HepG2 (cell line): ENCODE data around the gene SAXO2. TPM values are rescaled to one million over a fixed set of nuclear protein-coding genes. Genes with fewer than 3 reads are reported as not detected.

ENCODE experiments used
- ATAC-seq: fragments of 200-7000 bp; cut with Tn5 transposase; 3 replicates; pipeline ENCODE4 v1.9.1; 2020; ENCODE audit warnings: mild to moderate bottlenecking, moderate library complexity
- BruUV-seq: library from RNA; stranded (reverse); fragments of 400-500 nt; replicated peaks from 2 replicates; lab custom pipeline; 2021; lab: Mats Ljungman, UMichigan
- CTCF ChIA-PET: fragments of 300-600 bp; formaldehyde crosslinking; extraction: SDS; loops from one replicate; lab custom pipeline; 2021; ENCODE audit warnings: low total read pairs, inconsistent platforms, low intra/inter-chr PET ratio; lab: Yijun Ruan, JAX
- POLR2A ChIA-PET: fragments of 350-600 bp; sonication (Branson Sonifier 250); formaldehyde crosslinking; loops from one replicate; lab custom pipeline; 2020; ENCODE audit warnings: antibody characterized with exemption, inconsistent platforms; lab: Yijun Ruan, JAX
- DNase-seq: peaks from one replicate; pipeline ENCODE4 v3.0.0-alpha.2; 2015; ENCODE audit warnings: low spot score
- FAIRE-seq: peaks from 3 replicates; lab custom pipeline; 2011; peaks lifted over from hg19 to GRCh38; lab: Jason Lieb, UNC
- H2AFZ ChIP-seq: one replicate; pipeline ENCODE4 v1.6.1; 2011; ENCODE audit warnings: low read length, inconsistent platforms
- H3K27ac ChIP-seq: fragments of 300-600 bp; 3 replicates; pipeline ENCODE4 v1.8.0; 2011; ENCODE audit warnings: mixed run types, mild to moderate bottlenecking, mixed read lengths, low read length, inconsistent platforms; ENCODE audit not compliant: insufficient read depth; ENCODE audit errors: extremely low read length
- H3K27me3 ChIP-seq, 2 experiments: fragments of 200-600 bp in 1 of 2; 2 replicates in 1 of 2; 3 replicates in 1 of 2; pipeline versions ENCODE4 v1.6.0 to v1.8.0; 2011; ENCODE audit warnings: low read length in 2 of 2, mild to moderate bottlenecking in 2 of 2, moderate library complexity in 2 of 2, inconsistent platforms in 1 of 2; ENCODE audit not compliant: insufficient read depth in 2 of 2, control insufficient read depth in 1 of 2
- H3K36me3 ChIP-seq, 2 experiments: fragments of 200-600 bp in 1 of 2; replicated peaks in 1 of 2; 2 replicates in 1 of 2; 3 replicates in 1 of 2; pipeline versions ENCODE4 v1.5.1 to v1.8.0; 2011; ENCODE audit warnings: low read length in 2 of 2, inconsistent platforms in 1 of 2; ENCODE audit not compliant: insufficient read depth in 2 of 2, control insufficient read depth in 1 of 2
- H3K4me1 ChIP-seq: 2 replicates; pipeline ENCODE4 v1.5.1; 2012; ENCODE audit warnings: low read length, inconsistent platforms; ENCODE audit not compliant: insufficient read depth
- H3K4me2 ChIP-seq: 2 replicates; pipeline ENCODE4 v1.6.0; 2011; ENCODE audit warnings: low read depth, low read length, inconsistent platforms
- H3K4me3 ChIP-seq, 3 experiments: fragments of 200-600 bp in 1 of 3; sonication (generic), shearing (Covaris generic) in 1 of 3; replicated peaks in 1 of 3; 2 replicates each; pipeline ENCODE4 v1.5.1; 2011 to 2016; ENCODE audit warnings: low read length in 3 of 3, inconsistent platforms in 2 of 3, low read depth in 2 of 3, mild to moderate bottlenecking in 2 of 3, control low read depth in 1 of 3, mixed read lengths in 1 of 3; ENCODE audit not compliant: insufficient read depth in 1 of 3
- H3K79me2 ChIP-seq: one replicate; pipeline ENCODE4 v1.6.1; 2011; ENCODE audit warnings: low read length, inconsistent platforms; ENCODE audit not compliant: insufficient read depth
- H3K9ac ChIP-seq: 2 replicates; pipeline ENCODE4 v1.6.0; 2011; ENCODE audit warnings: mild to moderate bottlenecking, low read depth, low read length, inconsistent platforms; ENCODE audit not compliant: insufficient read depth
- H3K9me3 ChIP-seq: 2 replicates; pipeline ENCODE4 v1.5.1; 2012; ENCODE audit warnings: mild to moderate bottlenecking, low read length
- H4K20me1 ChIP-seq: 2 replicates; pipeline ENCODE4 v1.6.0; 2011; ENCODE audit warnings: inconsistent platforms, mild to moderate bottlenecking, low read length, moderate library complexity; ENCODE audit not compliant: insufficient read depth
- BCL6 ChIP-seq: IDR thresholded peaks from 2 replicates; pipeline ENCODE4 v1.6.1; 2016; ENCODE audit warnings: missing genetic modification reagents, missing compliant biosample characterization
- FOSL2 ChIP-seq: sonication (generic); formaldehyde crosslinking; IDR thresholded peaks from 2 replicates; pipeline ENCODE4 v1.4.0; 2020; ENCODE audit warnings: missing genetic modification reagents
- KDM5B ChIP-seq: sonication (generic); formaldehyde crosslinking; IDR thresholded peaks from 2 replicates; pipeline ENCODE4 v1.4.0; 2020; ENCODE audit warnings: missing genetic modification reagents, mild to moderate bottlenecking, borderline replicate concordance
- KMT2B ChIP-seq: IDR thresholded peaks from 2 replicates; pipeline ENCODE4 v1.6.1; 2016; ENCODE audit warnings: missing genetic modification reagents, missing compliant biosample characterization
- MXD4 ChIP-seq: IDR thresholded peaks from 2 replicates; pipeline ENCODE4 v1.6.1; 2016; ENCODE audit warnings: mild to moderate bottlenecking, missing biosample characterization, missing genetic modification reagents
- RELA ChIP-seq: sonication (generic); formaldehyde crosslinking; IDR thresholded peaks from 2 replicates; pipeline ENCODE4 v1.4.0; 2020; ENCODE audit warnings: missing genetic modification reagents
- SMARCC2 ChIP-seq: fragments of 450-650 bp; IDR thresholded peaks from 2 replicates; pipeline ENCODE4 v1.6.1; 2017; ENCODE audit warnings: antibody characterized with exemption, mild to moderate bottlenecking
- SNAI1 ChIP-seq: sonication (generic); formaldehyde crosslinking; IDR thresholded peaks from 2 replicates; pipeline ENCODE4 v1.5.0; 2020; ENCODE audit warnings: mild to moderate bottlenecking, missing genetic modification reagents, borderline replicate concordance
- SNRNP70 ChIP-seq: fragments of 200-400 bp; formaldehyde crosslinking; IDR thresholded peaks from 2 replicates; pipeline ENCODE4 v1.6.1; 2017; ENCODE audit warnings: mild to moderate bottlenecking, low read depth, low read length, moderate library complexity
- TFDP2 ChIP-seq: sonication (generic); formaldehyde crosslinking; IDR thresholded peaks from 2 replicates; pipeline ENCODE4 v1.4.0; 2020; ENCODE audit warnings: missing genetic modification reagents
- ZNF24 ChIP-seq: fragments of 450-650 bp; IDR thresholded peaks from 2 replicates; pipeline ENCODE4 v1.6.1; 2017; ENCODE audit warnings: antibody characterized with exemption, mild to moderate bottlenecking
- ZNF430 ChIP-seq: sonication (generic); formaldehyde crosslinking; IDR thresholded peaks from 2 replicates; pipeline ENCODE4 v1.9.0; 2021; ENCODE audit warnings: mild to moderate bottlenecking, missing genetic modification reagents
- ZNF501 ChIP-seq: sonication (generic); formaldehyde crosslinking; IDR thresholded peaks from 2 replicates; pipeline ENCODE4 v1.5.1; 2020; ENCODE audit warnings: mild to moderate bottlenecking, moderate library complexity, missing genetic modification reagents
- ZNF792 ChIP-seq: IDR thresholded peaks from 2 replicates; pipeline ENCODE4 v1.6.1; 2016
- ZSCAN12 ChIP-seq: sonication (generic); formaldehyde crosslinking; IDR thresholded peaks from 2 replicates; pipeline ENCODE4 v1.9.0; 2021; ENCODE audit warnings: mild to moderate bottlenecking, missing genetic modification reagents
- WGBS: methylation state at CpG from one replicate; pipeline ENCODE4 v1.1.6; 2017; ENCODE audit warnings: low lambda C conversion rate; 5-methylcytosine and 5-hydroxymethylcytosine counted together
- in situ Hi-C: cut with HindIII; loops from 2 replicates; pipeline ENCODE4 v1.10.0; 2017; ENCODE audit warnings: low pct_unique_long_range_greater_than_20kb; ENCODE audit not compliant: extremely low pct_ligation_motif_present
- intact Hi-C: fragments of 100-400 bp; cut with micrococcal nuclease; formaldehyde crosslinking; loops from one replicate; pipeline ENCODE4 v1.10.0; 2022; ENCODE audit not compliant: unreplicated experiment
- polyA plus RNA-seq, 8 experiments: library from polyadenylated mRNA; depleted of rRNA in 3 of 8; stranded (reverse) in 7 of 8; unstranded in 1 of 8; fragments of >200 nt; fragmentation: Illumina TruSeq in 4 of 8; extraction: Trizol in 4 of 8; gene quantifications; 2 replicates each; pipeline versions ENCODE4 v1.2.1 to v1.2.3, GENCODE V29; 2011 to 2016; ENCODE audit warnings: low read depth in 4 of 8, missing spikeins in 1 of 8, mixed read lengths in 1 of 8; ENCODE audit not compliant: insufficient read depth in 1 of 8
- total RNA-seq, 5 experiments: library from RNA; depleted of rRNA; stranded (reverse); fragments of >200 nt; fragmentation: Illumina TruSeq; extraction: Trizol; gene quantifications; 2 replicates each; pipeline ENCODE4 v1.2.3, GENCODE V29; 2016; ENCODE audit warnings: low read depth in 1 of 5
- TF ChIP-seq, protein P1 (sequence below): sonication (generic); formaldehyde crosslinking; IDR thresholded peaks from 2 replicates; pipeline ENCODE4 v1.4.0; 2020; ENCODE audit warnings: missing genetic modification reagents

Gene SAXO2
- total and polyA plus RNA-seq, 2 of the 13 experiments (the other 11 are each of a cell fraction or from before 2014, with no cell fraction given) = 0.01 to 1.5 TPM

DNA sequence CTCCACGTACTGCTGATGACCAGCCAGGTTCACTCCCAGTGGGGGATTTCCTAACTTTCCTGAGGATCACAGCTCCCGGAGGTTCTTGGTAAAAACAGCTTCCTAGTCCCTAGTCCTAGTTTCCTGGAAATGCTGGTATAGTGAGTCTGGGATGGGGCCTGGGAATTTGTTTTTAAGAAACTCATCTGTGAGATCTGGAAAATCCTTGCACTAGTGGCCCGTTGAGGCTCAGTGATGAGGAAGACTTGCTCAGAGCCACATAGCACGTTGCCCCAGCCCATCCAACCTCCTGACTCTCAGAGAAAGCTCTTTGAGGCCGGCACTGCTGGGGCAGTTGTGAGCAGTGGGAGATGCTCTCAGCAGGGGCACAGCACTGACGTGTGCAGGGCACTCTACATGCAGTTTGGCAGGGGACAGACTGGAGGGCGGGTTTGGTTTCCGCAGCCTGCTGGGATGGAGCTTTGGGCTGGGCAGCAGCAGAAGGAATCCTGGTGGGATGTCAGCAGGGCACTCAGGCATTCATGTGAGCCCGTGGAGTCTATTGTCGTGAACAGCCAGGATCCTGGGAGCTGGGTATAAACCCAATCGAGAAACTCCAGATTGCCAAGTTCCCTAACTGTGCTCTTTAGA, 31.6 kb downstream of the SAXO2 start (continued):
- TF ChIP-seq MXD4 (no peak), RELA (no peak), BCL6 (CRISPR knock-in tag) (no peak), SMARCC2 (no peak), TFDP2 (CRISPR knock-in tag) (no peak), SNRNP70 (no peak), ZNF430 (CRISPR knock-in tag) (no peak)
- TF ChIP-seq, protein P1, sequence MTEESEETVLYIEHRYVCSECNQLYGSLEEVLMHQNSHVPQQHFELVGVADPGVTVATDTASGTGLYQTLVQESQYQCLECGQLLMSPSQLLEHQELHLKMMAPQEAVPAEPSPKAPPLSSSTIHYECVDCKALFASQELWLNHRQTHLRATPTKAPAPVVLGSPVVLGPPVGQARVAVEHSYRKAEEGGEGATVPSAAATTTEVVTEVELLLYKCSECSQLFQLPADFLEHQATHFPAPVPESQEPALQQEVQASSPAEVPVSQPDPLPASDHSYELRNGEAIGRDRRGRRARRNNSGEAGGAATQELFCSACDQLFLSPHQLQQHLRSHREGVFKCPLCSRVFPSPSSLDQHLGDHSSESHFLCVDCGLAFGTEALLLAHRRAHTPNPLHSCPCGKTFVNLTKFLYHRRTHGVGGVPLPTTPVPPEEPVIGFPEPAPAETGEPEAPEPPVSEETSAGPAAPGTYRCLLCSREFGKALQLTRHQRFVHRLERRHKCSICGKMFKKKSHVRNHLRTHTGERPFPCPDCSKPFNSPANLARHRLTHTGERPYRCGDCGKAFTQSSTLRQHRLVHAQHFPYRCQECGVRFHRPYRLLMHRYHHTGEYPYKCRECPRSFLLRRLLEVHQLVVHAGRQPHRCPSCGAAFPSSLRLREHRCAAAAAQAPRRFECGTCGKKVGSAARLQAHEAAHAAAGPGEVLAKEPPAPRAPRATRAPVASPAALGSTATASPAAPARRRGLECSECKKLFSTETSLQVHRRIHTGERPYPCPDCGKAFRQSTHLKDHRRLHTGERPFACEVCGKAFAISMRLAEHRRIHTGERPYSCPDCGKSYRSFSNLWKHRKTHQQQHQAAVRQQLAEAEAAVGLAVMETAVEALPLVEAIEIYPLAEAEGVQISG (CRISPR knock-in tag) = no peak

- WGBS = 48% methylated on average over 5 of the region's 5 CpGs
- Histone ChIP-seq H2AFZ (no peak overlapping the region), H3K4me3 (no peak overlapping the region), H3K36me3 (no peaks in the 10 kb centered on the region), H4K20me1 (no peaks in the 10 kb centered on the region), H3K27ac (no peak overlapping the region), H3K4me1 (no peaks in the 10 kb centered on the region), H3K79me2 (no peaks in the 10 kb centered on the region), H3K27me3 (no peaks in the 10 kb centered on the region; a peak in 1 of 5 replicates), H3K9me3 (no peaks in the 10 kb centered on the region), H3K4me2 (no peak overlapping the region), H3K9ac (no peak overlapping the region)
- ATAC-seq (no peak), FAIRE-seq (no peak), DNase-seq (no peak)
- ChIA-PET CTCF (no interaction called here), POLR2A (no interaction called here)
- TF ChIP-seq ZSCAN12 (CRISPR knock-in tag) (no peak), ZNF24 (no peak), FOSL2 (CRISPR knock-in tag) (no peak), ZNF501 (CRISPR knock-in tag) (no peak), SNAI1 (CRISPR knock-in tag) (no peak), KDM5B (CRISPR knock-in tag) (no peak), ZNF792 (no peak), KMT2B (CRISPR knock-in tag) (no peak)
- intact Hi-C loops (no loop called here), in situ Hi-C loops (no loop called here)
- BruUV-seq = no TSS peak
These were observed 34.9 kb downstream of the SAXO2 start for GRCh38 chr15:82297546-82297945.
